NK-92 treated with Interleukin-12 subunit alpha and Interleukin-12 subunit beta, amount 100 ng/mL, for 24 hours (cell line): ENCODE results near the gene RPTN.

Experiments
- DNase-seq: peaks from one replicate; lab custom pipeline; 2025; lab: John Stamatoyannopoulos, UW

The RPTN gene, protein sequence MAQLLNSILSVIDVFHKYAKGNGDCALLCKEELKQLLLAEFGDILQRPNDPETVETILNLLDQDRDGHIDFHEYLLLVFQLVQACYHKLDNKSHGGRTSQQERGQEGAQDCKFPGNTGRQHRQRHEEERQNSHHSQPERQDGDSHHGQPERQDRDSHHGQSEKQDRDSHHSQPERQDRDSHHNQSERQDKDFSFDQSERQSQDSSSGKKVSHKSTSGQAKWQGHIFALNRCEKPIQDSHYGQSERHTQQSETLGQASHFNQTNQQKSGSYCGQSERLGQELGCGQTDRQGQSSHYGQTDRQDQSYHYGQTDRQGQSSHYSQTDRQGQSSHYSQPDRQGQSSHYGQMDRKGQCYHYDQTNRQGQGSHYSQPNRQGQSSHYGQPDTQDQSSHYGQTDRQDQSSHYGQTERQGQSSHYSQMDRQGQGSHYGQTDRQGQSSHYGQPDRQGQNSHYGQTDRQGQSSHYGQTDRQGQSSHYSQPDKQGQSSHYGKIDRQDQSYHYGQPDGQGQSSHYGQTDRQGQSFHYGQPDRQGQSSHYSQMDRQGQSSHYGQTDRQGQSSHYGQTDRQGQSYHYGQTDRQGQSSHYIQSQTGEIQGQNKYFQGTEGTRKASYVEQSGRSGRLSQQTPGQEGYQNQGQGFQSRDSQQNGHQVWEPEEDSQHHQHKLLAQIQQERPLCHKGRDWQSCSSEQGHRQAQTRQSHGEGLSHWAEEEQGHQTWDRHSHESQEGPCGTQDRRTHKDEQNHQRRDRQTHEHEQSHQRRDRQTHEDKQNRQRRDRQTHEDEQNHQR

DNA sequence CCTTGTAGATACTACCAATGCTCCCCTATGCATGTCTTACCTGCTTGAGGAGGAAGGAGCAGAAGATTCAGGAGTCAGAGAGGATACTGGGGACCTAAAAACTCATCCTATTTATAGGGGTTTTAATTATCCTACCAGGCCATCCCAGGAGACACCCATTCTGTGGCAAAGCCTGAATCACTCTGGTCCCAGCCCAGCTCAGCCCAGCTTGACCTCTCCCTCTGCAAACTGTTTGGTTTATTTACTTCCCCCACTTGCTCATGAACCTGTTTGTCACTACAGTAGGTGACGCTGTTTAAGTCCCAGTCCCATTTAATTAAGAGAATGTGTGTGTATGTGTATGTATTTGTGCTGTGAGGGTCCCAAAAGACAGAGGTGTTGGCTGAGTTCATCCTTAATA is at the start of gene RPTN:
TSS of gene RPTN (minus strand) at position 85 of the 400 bp plus-strand sequence. CDS start 1,339 bp downstream, outside the sequence.
- no peak for DNase-seq

DNA sequence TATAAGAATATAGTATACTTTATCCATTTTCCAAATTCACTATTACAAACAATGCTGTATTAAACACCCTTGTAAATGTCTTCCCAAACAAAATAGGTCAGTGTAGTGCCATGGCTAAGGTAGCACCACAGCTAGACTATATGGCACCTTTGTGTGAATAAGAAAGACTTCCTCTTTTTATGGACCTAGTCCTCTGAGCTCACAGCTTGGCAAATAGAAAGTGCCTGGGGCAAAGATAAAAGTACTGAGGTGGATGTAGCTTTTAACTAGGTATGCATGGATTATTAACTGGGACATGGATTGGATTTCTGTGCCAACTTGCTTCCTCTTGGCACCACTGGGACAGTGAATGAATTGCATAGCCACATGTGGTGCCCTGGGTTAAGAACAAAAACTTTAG is 40.0 kb upstream of the RPTN start:
- DNase-seq: no peak

DNA sequence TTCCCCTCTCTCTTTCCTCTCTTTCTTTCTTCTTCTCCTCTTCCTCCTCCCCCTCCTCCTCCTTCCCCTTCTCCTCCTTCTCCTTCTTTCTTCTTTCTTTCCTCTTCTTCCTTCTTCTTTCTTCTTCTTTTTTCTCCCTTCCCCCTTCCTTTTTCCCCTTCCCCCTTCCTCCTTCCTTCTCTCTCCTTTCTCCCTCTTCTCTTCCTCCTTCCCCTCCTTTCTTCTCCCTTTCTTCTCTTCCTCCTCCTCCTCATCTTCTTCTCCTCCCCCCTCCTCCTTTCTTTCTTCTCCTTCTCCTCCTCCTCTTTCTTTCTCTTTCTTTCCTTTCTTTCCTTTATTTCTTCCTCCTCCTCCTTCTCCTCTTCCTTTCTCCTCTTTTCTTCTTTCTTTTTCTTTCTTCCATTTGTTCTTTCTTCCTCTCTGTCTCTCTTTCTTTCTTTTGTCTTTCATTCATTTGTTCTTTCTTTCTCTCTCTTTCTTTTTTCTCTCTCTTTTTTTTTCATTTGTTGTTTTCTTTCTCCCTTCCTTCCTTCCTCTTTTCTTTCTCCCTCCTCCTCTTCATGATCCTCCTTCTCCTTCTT is 38.4 kb upstream of the RPTN start:
- no peak for DNase-seq

DNA sequence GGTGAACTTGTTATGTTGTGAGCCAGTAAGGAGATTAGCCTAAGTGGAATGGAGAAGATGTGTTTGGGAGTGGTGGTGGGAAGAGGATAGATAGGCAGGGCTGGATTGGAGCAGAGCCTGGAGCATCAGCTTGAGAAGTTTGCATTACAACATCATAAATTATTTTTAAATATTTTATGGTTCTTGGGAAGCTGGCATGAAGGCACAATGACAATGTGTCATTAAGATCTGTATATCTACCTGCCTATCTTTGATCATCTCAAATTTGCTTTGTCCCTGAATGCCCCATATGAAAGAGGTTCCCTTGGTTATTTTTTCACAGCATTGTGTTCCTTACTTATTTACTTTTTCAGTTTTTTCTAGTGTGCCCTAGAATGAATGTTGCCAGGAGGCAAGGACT is 32.7 kb upstream of the RPTN start:
- no peak for DNase-seq

DNA sequence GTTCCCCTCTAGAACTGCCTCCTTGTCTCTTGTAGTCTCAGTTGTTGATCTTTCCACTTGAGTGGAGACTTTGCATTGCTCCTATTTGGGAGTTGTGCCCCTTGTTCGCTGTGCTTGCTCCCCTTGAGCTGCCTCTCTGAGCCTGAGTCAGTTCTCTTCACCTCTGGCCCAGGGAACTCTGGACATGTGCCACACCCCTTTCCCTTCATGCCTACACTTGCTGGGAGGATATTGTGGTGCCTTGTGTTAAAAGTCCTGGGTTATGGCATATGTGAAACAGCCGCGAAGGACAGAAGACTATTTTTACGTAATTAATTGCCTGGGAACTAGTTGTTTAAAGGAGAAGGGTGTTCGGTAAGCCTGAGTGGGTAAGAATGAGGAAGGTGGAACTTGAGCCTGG is 32.2 kb upstream of the RPTN start:
- DNase-seq: no peak

DNA sequence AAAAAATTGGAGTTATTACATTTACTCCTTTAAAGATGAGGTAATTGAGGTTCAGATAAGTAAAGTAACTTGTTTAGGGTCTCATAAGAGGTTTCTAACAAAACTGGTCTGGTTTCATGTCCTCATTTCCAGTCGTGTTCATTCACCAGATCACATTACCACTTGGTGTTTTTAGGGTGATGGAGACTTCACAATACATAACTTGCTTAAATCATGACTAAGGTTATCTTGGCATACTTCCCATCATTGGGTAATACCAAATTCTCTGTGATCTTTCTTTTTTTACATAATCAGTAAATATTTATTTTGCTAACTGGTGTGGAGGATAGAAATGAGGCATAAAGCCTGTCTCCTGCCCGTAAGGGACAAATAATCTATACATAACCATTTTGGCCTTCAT is 31.6 kb upstream of the RPTN start:
- DNase-seq: no peak

DNA sequence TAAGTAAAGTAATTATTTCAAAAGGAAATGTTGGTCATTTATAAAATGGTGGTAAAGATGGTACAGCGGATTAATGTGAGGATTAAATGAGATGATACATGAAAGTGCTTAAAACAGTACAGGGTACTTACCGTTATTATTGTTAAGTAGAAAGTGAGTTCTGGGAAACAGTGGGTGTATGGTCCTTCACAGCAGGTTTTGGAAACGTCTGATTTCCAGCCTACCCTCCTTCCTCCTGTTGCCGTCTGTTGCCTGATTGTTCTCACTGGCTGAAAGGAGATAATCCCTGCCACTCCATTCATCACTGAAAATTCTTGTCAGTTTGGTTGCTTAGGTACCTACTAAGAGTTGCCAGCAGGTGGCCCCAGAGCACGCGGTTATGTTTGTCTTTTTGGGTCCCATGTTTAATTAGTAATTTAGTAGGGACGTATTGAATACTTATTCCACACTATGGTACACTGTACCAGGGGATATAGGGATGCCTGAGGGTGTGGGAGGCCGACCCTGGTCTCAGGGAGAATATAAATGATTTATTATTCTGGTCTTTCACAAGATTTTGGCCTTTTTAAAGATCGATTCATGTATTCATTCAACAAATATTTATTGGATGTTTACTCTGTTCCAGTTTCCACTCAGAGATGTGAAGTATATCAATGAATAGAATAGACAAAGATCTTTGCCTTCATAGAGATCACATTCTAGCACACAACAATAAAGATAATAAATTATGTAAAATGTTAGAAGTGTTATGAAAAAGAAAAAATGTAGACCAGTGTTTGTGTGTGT is 30.8 kb upstream of the RPTN start:
- peak; percentile 11 for DNase-seq

DNA sequence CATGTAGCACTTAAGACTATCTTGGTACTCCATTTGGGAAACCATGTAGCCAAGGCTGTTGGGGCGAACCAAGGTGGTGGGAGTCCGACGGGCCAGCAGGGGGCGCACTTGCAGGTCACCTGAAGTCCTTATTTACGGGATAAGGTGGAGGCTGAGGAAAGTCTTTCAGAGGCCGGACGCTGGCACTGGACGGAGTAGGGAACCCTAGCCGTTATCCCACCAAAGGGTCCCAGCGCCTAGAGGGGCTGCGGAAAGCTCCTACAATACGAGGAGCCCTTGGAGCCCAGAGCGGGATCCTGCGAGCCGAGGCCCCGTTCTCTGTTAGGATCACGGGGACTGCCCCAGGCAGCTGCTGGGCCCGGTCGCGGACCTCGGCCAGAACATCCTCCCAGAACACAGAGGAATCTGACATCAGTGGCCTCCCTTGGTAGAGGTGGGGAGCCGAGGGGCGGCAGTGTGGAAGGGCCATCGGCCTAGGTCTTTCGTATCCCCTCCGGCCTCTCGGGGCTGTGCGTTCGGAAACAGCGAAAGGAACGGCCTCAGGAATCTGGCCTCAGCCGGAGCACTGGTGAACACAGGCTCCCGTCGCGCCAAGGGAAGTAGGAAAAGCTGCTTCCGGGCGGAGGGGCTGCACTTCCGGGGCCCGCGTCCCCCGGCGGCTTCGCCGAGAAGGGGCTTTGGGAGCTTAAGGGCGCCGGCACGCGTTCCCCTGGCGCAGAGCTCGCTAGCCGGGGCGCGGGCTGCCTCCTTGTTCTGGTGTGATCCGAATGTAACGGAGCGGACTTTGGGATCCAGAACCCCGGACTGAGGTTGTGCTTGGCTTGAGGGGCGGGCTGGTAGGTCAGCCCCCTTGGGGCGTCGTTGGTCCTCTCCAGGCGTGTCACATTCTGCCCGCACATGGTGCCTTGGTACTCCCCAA is 29.9 kb upstream of the RPTN start:
- DNase-seq: peak; percentile 14

DNA sequence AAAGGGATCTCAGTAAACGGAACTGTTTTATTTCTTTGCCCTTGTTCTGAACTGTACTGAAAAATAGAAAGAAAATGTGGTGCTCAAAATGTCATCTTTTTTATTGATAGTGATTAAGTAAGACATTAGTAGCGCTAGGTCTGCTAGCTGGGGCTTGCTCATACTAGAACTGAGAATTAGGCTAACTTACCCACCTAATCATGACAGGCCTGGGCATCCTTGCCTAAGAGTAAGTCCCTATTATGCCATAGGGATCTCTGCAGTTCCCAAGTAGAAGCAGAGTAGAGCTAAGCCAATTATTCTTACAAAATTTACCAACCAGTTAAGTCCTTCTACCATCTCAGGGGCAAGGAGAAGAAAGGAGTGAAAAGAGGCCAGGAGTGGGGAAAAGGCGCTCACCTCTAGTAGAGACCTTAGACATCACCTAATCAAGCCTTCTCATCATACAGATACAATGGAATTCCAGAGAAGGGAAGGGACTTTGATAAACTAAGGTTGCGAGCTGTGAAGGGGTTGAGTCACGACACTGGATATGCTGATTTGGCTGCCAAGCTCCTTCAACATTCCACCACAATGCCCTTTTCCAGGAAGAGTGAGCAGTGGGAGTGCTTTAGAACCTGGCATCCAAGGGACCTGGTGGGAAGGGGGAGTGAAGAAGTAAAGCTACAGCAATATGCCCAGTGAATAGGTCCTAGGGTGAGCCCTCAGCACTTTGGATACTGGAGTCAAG is 27.7 kb upstream of the RPTN start:
- no peak for DNase-seq

DNA sequence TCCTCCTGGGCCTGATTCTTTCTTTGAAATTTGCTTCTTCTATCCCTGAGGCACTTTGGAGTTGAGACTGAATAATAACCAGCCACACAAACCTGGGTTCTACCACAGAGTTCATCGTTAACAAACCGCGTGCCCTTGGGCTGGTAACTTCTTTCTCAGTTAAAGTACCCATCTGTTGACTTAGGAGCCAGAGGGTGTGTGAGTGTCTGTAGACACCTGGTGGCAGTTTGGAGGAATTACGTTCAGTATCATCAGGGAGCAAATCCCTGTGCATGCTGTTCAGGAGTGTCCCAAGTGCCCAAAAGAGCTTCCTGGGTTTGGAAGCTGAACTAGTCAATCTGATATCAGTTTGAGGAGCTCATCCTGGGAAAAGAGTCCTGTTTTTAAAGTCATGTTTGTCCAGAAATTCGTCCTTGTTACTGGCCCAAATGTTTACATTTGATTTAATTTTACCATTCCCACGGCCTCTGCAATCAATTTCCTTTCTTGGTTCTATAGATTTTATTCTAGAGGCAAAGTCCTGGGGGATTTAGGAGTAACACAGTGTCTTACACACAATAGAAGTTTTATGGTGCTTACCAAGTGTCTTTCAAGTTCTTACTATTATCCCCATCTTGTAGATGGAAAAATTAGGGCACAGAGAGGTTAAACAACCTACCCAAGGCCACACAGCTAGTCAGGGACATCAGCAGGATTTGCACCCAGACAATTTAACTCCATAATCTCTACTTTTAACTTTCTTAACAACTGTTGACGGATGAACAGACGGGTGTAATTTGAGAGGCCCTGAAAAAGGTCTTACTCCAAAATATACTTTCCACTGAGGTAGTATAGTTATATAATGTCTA is 26.7 kb upstream of the RPTN start:
- DNase-seq: no peak

DNA sequence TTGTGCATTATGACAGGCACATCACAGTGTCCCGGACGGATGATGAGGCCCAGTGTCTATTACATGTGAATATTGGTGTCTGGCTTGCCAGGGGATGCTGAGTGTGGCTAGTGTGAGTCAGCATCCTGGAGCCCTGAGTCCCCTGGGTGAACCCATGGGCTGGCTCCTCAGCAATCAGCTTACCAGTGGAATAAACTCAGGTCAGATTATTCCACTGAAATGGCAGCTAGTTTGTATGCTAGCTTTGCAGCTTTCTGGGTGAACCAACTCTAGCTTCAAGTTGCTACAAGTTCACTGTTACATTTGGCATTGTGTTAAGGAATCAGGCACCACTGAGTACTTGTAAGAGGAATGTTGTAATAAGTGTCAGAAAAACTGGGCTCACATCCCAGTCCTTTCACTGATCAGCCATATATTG is 23.9 kb upstream of the RPTN start:
- DNase-seq: peak; percentile 31

DNA sequence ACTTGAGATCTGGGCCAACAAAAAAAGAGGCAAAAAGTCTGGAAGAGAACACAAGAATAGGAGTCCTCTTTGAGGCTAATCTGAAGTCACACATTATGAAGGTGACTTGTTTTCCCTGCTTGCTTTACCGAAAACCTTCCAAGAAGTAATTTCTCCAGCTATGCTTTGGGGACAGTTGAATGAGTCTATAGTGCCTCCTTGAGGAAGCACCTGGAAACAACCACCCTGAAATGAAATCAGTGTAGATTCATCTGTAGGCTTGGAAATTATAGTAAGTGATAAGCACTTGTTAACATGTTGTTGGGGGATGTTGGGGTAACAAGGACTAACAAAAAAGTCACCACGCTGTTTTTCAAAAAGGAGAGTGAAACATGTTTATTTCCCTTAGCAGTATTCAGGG is 23.4 kb upstream of the RPTN start:
- no peak for DNase-seq

DNA sequence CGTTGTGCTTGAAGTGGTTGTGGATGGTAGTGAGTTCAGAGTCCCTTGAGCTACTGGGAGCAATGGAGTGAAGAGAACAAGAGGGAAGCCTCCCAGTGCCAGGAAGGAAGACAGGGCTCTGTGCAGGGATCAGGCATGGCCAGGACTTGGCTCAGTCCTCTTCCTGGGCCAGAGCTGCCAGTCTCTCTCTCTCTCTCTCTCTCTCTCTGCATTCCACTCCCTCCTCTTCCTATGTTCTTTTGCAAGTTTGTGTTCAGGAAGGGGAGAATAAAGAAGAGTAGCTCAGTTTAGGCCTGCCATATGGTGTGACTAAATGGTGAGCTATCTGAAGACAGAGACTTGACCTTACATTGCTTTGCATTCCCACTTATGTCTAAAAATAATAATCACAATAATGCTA is 20.5 kb upstream of the RPTN start:
- no peak for DNase-seq

DNA sequence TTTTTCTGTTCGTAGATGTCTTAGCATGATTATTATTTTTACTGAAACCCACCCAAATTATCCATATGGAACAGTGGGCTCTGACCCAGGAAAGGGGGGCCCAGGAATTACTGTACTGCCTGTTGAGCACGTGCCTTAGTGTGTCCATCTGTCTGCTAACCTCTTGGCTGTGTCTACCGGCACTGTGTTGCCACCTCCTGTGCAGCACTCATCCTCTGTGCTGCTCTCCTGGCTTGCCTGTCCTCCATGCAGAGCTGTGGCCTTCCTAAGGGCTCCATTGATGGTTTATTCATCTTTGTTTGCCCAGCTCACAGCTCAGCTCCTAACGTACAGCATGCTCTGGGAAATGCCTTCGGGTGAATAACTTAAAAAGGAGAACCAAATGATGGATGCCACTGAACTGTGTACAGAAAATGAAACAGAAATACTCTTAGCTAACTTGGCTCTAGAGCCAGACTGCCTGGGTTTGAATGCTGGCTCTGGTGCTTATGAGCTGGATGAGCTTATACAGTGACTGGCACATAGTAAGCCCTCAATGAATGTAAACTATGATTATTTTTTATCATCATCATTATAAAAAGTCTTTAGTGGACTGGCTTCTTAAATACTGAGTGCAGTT is 11.4 kb upstream of the RPTN start:
- DNase-seq: no peak

DNA sequence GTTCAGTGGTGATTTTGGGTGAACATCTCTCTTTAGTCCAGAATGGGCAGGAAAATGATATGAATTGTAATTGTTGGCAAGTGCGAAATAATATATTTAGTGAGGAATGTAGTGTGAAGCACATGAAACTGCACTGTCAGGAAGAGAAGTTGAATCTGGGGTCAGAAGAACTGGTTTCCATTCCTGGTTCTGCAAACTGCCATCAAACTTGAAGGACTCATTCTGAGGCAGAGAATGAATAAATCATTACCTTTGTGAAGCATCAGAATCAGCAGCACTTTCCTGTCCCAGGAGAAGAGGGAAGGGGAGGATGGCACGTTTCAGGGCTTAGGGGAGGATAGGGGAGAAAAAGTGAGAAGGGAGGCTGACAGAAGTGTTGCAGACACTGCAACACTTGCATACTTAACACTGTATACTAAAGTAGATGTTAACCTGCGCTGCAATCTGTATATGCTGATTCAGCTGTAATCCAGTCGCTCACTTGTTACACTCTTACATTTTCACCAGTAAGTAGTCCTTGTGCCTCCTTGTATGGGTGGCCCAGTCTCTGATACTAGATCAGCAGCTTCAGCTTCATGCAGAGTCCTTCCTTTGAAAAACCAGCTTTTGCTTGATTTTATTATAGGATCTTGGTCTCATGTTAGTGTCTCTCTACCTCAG is 10.5 kb upstream of the RPTN start:
- DNase-seq: no peak

DNA sequence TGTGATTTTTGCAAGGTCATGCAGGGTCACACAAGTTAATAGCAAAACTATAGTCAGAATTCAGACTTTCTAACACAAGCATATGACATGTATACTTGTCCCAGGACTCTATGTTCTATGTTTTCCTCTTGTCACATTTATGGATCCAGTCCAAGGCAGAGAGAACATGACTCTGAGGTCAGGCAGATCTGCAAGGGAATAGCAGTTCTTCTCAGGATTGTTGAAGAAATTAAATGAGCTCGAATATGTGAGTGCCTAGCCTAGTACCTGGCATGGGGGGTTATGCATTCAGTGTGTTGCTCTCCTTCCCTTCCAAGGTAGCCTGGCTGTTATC is 9.5 kb upstream of the RPTN start:
- no peak for DNase-seq

DNA sequence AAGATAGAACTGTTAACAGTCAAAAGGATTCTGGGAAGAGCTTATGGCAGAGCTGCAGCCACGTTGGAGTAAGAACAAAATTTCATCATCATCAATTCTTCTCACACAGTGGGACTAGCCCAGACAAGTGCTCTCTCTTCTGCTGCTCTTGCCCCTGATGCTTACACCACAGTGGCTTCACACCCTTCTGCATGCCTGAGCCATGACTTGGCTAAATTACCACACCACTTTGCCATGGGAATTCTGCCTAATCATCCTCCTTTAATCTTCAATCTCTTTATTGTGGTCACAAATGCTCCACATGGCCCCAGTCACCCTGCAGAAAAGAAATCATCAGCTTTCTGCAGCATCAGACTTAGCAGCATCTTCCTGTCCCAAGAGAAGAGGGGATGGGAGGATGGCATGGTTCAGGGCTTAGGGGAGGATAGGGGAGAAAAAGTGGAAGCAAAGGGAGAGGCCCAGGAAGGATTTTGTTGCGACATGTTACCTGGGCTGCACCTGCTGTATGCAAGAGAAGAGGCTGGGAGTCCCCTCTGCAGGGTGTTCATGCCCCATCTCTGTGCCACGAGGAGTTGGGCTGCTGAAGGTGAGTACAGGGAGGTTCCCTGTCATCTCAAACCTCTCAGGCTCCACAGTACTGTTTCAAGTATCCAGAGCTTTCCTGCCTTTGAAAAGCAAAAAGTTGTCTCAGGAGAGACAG is 9.0 kb upstream of the RPTN start:
- no peak for DNase-seq

DNA sequence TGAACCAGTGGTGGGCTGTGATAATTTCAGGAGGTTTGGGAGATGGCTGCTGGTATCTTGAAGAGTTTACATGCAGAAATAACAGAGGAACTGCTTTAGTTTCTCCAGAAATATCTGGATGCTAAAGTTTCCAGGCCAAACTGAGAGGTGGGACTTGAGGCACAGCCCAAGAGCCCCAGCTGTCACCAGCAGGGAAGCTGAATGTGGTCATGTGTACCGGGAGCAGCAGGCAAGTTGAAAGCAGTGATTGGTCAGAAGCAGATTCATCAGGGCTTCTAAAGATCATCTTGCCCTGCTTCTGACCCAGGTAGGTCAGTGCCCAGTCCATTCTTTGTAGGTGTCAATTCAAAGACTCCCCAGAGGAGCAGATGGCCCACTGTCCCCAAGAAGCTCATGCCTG is 7.9 kb upstream of the RPTN start:
- no peak for DNase-seq
